ENCODE results near the gene NXPH4.

Gene NXPH4

GRCh38 chr12:57268264-57268663, 51.7 kb downstream of the NXPH4 start:
- no peak overlapping the region for H4K91ac ChIP-seq (ENCODE audit: low read depth, low read length)
- H3K79me2 ChIP-seq (ENCODE audit: control insufficient read depth, insufficient read depth, low read length, poor library complexity) = no peaks in the 10 kb centered on the region
- H3K4me1 ChIP-seq (ENCODE audit: control insufficient read depth in 1 of 2, insufficient read depth in 2 of 2, low read length in 2 of 2) = no peaks in the 10 kb centered on the region
- H3K4me3 ChIP-seq (ENCODE audit: low read depth, low read length) = no peak overlapping the region
- no peak overlapping the region for H2BK12ac ChIP-seq (ENCODE audit: low read length)
- H3K23ac ChIP-seq (ENCODE audit: low read length) = no peak overlapping the region
- no peak overlapping the region for H2BK5ac ChIP-seq (ENCODE audit: low read depth, low read length, poor library complexity)
- H3K79me1 ChIP-seq (ENCODE audit: low read length) = no peaks in the 10 kb centered on the region
- no peak overlapping the region for H4K12ac ChIP-seq (ENCODE audit: low read depth, low read length)
- no peak overlapping the region for H3K27ac ChIP-seq (ENCODE audit: low read depth, low read length)
- no peak overlapping the region for H2AFZ ChIP-seq (ENCODE audit: insufficient read depth, low read length, poor library complexity)
- no peak overlapping the region for H4K8ac ChIP-seq (ENCODE audit: low read depth, low read length)
- no CpG with 5 or more reads among the region's 7 CpGs for WGBS (ENCODE audit: extremely low coverage, insufficient coverage, insufficient read length)
- DNase-seq = no peak
- no peak overlapping the region for H3K4me2 ChIP-seq (ENCODE audit: low read length)
- no peak overlapping the region for H3K18ac ChIP-seq (ENCODE audit: low read length)
- no peaks in the 10 kb centered on the region for H3K9me3 ChIP-seq (ENCODE audit: insufficient read depth, low read depth, low read length)
- no peaks in the 10 kb centered on the region for H3K27me3 ChIP-seq (ENCODE audit: insufficient read depth, low read length)
- peaks cover 16 to 24% of the 10 kb centered on the region in 2 experiments for H3K36me3 ChIP-seq (ENCODE audit: control insufficient read depth in 1 of 2, insufficient read depth in 2 of 2, low read length in 2 of 2)
- H3K14ac ChIP-seq (ENCODE audit: low read length) = no peak overlapping the region
- H2BK120ac ChIP-seq (ENCODE audit: insufficient read depth, low read length, poor library complexity) = no peak overlapping the region
- H2AK5ac ChIP-seq (ENCODE audit: low read length) = no peak overlapping the region
- H3K9ac ChIP-seq (ENCODE audit: low read length) = no peak overlapping the region
- no peak overlapping the region for H3K4ac ChIP-seq (ENCODE audit: low read depth, low read length)

GRCh38 chr12:57270966-57271470, 54.4 kb downstream of the NXPH4 start:
- H2AFZ ChIP-seq (ENCODE audit: insufficient read depth, low read length, poor library complexity) = no peak overlapping the region
- no peak for DNase-seq
- H3K4me1 ChIP-seq (ENCODE audit: control insufficient read depth in 1 of 2, insufficient read depth in 2 of 2, low read length in 2 of 2) = no peaks in the 10 kb centered on the region
- no peak overlapping the region for H3K4ac ChIP-seq (ENCODE audit: low read depth, low read length)
- H3K14ac ChIP-seq (ENCODE audit: low read length) = no peak overlapping the region
- no peak overlapping the region for H4K8ac ChIP-seq (ENCODE audit: low read depth, low read length)
- no CpG with 5 or more reads among the region's 1 CpG for WGBS (ENCODE audit: extremely low coverage, insufficient coverage, insufficient read length)
- no peak overlapping the region for H4K91ac ChIP-seq (ENCODE audit: low read depth, low read length)
- no peaks in the 10 kb centered on the region for H3K79me2 ChIP-seq (ENCODE audit: control insufficient read depth, insufficient read depth, low read length, poor library complexity)
- H3K9ac ChIP-seq (ENCODE audit: low read length) = no peak overlapping the region
- no peak overlapping the region for H3K27ac ChIP-seq (ENCODE audit: low read depth, low read length)
- H3K4me2 ChIP-seq (ENCODE audit: low read length) = no peak overlapping the region
- no peak overlapping the region for H3K23ac ChIP-seq (ENCODE audit: low read length)
- no peaks in the 10 kb centered on the region for H3K27me3 ChIP-seq (ENCODE audit: insufficient read depth, low read length)
- H3K4me3 ChIP-seq (ENCODE audit: low read depth, low read length) = no peak overlapping the region
- H3K79me1 ChIP-seq (ENCODE audit: low read length) = no peaks in the 10 kb centered on the region
- H3K9me3 ChIP-seq (ENCODE audit: insufficient read depth, low read depth, low read length) = no peaks in the 10 kb centered on the region
- H2BK12ac ChIP-seq (ENCODE audit: low read length) = no peak overlapping the region
- H2BK5ac ChIP-seq (ENCODE audit: low read depth, low read length, poor library complexity) = no peak overlapping the region
- no peak overlapping the region for H4K12ac ChIP-seq (ENCODE audit: low read depth, low read length)
- no peak overlapping the region for H3K18ac ChIP-seq (ENCODE audit: low read length)
- H2AK5ac ChIP-seq (ENCODE audit: low read length) = no peak overlapping the region
- no peak overlapping the region for H2BK120ac ChIP-seq (ENCODE audit: insufficient read depth, low read length, poor library complexity)
- peaks cover 16 to 22% of the 10 kb centered on the region in 2 experiments for H3K36me3 ChIP-seq (ENCODE audit: control insufficient read depth in 1 of 2, insufficient read depth in 2 of 2, low read length in 2 of 2)

GRCh38 chr12:57272337-57273151, 56.0 kb downstream of the NXPH4 start:
- Histone ChIP-seq H2BK12ac (ENCODE audit: low read length) (no peak overlapping the region), H3K23ac (ENCODE audit: low read length) (no peak overlapping the region), H4K8ac (ENCODE audit: low read depth, low read length) (no peak overlapping the region), H3K18ac (ENCODE audit: low read length) (no peak overlapping the region), H3K9ac (ENCODE audit: low read length) (no peak overlapping the region), H2BK120ac (ENCODE audit: insufficient read depth, low read length, poor library complexity) (no peak overlapping the region), H3K27me3 (ENCODE audit: insufficient read depth, low read length) (no peaks in the 10 kb centered on the region), H3K4me3 (ENCODE audit: low read depth, low read length) (no peak overlapping the region), H2AFZ (ENCODE audit: insufficient read depth, low read length, poor library complexity) (no peak overlapping the region), H3K36me3 (ENCODE audit: control insufficient read depth in 1 of 2, insufficient read depth in 2 of 2, low read length in 2 of 2) (peaks cover 11 to 18% of the 10 kb centered on the region in 2 experiments), H3K4ac (ENCODE audit: low read depth, low read length) (no peak overlapping the region), H3K4me2 (ENCODE audit: low read length) (no peak overlapping the region), H3K14ac (ENCODE audit: low read length) (no peak overlapping the region), H3K27ac (ENCODE audit: low read depth, low read length) (no peak overlapping the region), H2BK5ac (ENCODE audit: low read depth, low read length, poor library complexity) (no peak overlapping the region), H3K79me1 (ENCODE audit: low read length) (no peaks in the 10 kb centered on the region), H4K91ac (ENCODE audit: low read depth, low read length) (no peak overlapping the region), H4K12ac (ENCODE audit: low read depth, low read length) (no peak overlapping the region), H3K4me1 (ENCODE audit: control insufficient read depth in 1 of 2, insufficient read depth in 2 of 2, low read length in 2 of 2) (no peaks in the 10 kb centered on the region), H2AK5ac (ENCODE audit: low read length) (no peak overlapping the region), H3K79me2 (ENCODE audit: control insufficient read depth, insufficient read depth, low read length, poor library complexity) (no peaks in the 10 kb centered on the region), H3K9me3 (ENCODE audit: insufficient read depth, low read depth, low read length) (no peaks in the 10 kb centered on the region)
- no CpG with 5 or more reads among the region's 7 CpGs for WGBS (ENCODE audit: extremely low coverage, insufficient coverage, insufficient read length)
- no peak for DNase-seq

- H3K18ac ChIP-seq (ENCODE audit: low read length) = no peak overlapping the region
- H2BK5ac ChIP-seq (ENCODE audit: low read depth, low read length, poor library complexity) = no peak overlapping the region
- H4K91ac ChIP-seq (ENCODE audit: low read depth, low read length) = no peak overlapping the region
- no peak overlapping the region for H3K23ac ChIP-seq (ENCODE audit: low read length)
- H3K14ac ChIP-seq (ENCODE audit: low read length) = no peak overlapping the region
- no peak for DNase-seq
- H4K8ac ChIP-seq (ENCODE audit: low read depth, low read length) = no peak overlapping the region
- no peak overlapping the region for H3K4me2 ChIP-seq (ENCODE audit: low read length)
- peaks cover 7 to 14% of the 10 kb centered on the region in 2 experiments for H3K36me3 ChIP-seq (ENCODE audit: control insufficient read depth in 1 of 2, insufficient read depth in 2 of 2, low read length in 2 of 2)
- H2BK120ac ChIP-seq (ENCODE audit: insufficient read depth, low read length, poor library complexity) = no peak overlapping the region
- no peak overlapping the region for H3K9ac ChIP-seq (ENCODE audit: low read length)
- H3K27ac ChIP-seq (ENCODE audit: low read depth, low read length) = no peak overlapping the region
- H2AFZ ChIP-seq (ENCODE audit: insufficient read depth, low read length, poor library complexity) = no peak overlapping the region
- H3K9me3 ChIP-seq (ENCODE audit: insufficient read depth, low read depth, low read length) = no peaks in the 10 kb centered on the region
- H3K79me2 ChIP-seq (ENCODE audit: control insufficient read depth, insufficient read depth, low read length, poor library complexity) = no peaks in the 10 kb centered on the region
- no peaks in the 10 kb centered on the region for H3K27me3 ChIP-seq (ENCODE audit: insufficient read depth, low read length)
- H3K79me1 ChIP-seq (ENCODE audit: low read length) = no peaks in the 10 kb centered on the region
- no peak overlapping the region for H3K4me3 ChIP-seq (ENCODE audit: low read depth, low read length)
- H2BK12ac ChIP-seq (ENCODE audit: low read length) = no peak overlapping the region
- H4K12ac ChIP-seq (ENCODE audit: low read depth, low read length) = no peak overlapping the region
- H2AK5ac ChIP-seq (ENCODE audit: low read length) = no peak overlapping the region
- no peak overlapping the region for H3K4ac ChIP-seq (ENCODE audit: low read depth, low read length)
- H3K4me1 ChIP-seq (ENCODE audit: control insufficient read depth in 1 of 2, insufficient read depth in 2 of 2, low read length in 2 of 2) = no peaks in the 10 kb centered on the region
Observed at GRCh38 chr12:57273516-57273915, 56.9 kb downstream of the NXPH4 start.
